Umbilical cord (tissue), 2 donors: Measurements from ENCODE around the gene PARD3. TPM values are rescaled to one million over a fixed set of nuclear protein-coding genes. Genes with fewer than 3 reads are reported as not detected.

Source experiments
- DNase-seq: peaks from one replicate; pipeline ENCODE4 v3.0.0-alpha.2; 2015; ENCODE audit warnings: low spot score
- total RNA-seq: library from RNA; depleted of rRNA; stranded (reverse); fragments of >200 nt; gene quantifications from one replicate; pipeline ENCODE4 v1.2.3, GENCODE V29; 2014; ENCODE audit warnings: low replicate concordance; ENCODE audit not compliant: insufficient read depth

PARD3 gene
- total RNA-seq, 1 donor from 2014 or later = 27.0 TPM

- DNase-seq = no peak
Observed at GRCh38 chr10:34109495-34109894, 705.6 kb downstream of the PARD3 start.

DNA sequence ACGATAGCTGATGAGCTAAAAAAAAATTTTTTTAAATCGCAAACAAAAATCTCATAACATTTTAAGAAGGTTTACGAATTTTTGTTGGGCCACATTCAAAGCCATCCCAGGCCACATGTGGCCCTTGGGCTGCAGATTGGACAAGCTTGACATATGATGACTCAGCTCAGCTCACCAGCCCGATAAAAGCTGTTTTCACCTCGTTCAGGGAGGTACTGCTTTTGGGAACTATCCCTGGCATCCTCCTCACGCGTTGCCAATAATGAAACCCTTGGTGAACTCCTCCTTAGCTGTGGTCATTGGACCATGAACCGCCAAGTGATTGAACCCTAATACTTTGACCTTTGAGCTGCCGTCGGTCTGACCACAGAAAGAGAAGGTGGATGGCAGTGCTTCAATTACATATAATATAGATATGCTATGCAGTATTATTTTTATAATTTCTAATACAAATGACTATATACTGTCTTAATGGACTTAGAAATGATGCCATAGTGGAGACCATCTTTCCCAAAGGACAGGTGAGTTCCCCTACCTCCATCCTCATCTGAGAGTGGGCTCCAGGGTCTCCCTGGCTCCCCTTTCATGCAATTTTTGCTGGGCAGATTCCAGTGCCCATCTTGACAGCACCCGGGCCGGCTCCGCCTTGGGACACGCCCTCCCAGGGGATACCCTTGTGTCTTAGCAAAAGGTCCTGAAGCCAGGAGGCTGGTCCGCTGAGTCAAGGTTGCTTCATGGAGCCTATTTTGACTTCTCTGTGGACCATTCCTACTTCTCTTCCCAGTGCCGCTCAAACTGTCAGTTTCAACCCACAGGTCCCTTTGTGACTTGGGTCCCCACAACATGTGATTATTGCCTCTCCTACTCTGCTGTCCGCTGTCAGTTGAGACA, 707.2 kb downstream of the PARD3 start:
- no peak for DNase-seq

GRCh38 chr10:34106356-34106885, 708.7 kb downstream of the PARD3 start:
- no peak for DNase-seq

DNA sequence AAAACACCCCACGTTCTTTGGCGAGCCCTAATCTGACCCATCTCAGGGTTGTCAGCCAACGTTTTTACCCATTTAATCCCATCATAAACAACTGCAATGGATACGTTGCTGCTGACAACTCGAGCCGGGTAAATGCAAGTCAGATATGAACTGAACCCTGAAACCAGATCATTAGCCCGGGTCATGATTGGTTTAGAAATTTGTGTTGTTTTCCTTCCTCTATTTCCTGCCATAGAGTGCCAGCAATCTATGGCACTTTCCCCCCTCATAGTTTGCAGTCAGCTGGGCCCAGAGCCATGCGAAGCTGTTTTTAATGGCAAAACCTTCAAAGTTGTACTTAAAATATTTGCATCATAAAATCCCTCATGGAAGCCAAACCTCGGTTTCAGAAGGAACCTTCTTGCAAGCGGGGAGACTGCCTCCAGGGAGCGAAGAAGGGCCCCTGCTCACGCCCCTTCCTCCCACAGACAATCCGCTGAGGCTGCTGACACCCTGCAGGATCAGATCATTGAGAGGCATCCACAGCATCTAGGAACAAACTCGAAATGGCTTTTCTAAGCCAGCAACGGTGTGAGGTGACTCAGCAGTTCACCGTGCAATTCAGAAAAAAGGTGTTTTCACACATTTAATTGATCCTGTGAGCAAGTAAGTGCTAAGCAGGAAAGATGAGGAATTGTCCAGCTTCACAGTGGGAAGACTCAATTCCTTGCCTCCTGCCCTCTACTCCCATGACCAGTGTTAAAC, 710.1 kb downstream of the PARD3 start:
- DNase-seq = peak; percentile 67

DNA sequence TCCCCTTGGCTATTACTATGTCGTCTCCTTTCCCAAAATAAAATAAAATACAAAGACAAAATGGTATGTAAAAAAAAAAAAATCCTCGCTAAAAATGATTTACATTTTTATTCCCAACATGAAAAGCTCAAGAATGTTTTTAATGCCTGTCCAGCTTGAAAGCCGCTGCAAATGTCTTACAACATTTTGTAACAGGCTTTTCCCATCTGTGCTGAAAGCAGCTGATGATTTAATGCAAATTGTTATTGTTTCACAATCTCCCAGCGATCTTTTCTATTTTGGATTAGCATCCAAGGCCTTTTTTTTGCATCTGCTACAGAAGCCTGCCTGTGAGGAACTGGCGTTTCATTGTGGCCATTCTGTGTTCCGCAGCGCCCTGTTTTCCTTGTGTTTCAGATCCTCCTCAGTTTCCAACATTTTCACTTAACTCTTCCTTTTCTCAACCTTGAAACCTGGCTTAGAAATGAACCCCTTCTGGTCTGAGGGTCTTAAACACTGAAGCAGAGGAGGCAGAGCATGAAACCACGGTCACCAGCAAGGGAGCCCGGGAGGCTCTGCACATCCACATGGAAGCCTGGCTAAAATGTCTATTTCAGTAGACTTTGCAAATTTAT, 712.1 kb downstream of the PARD3 start:
- DNase-seq = peak; percentile 86

GRCh38 chr10:34102237-34102673, 712.8 kb downstream of the PARD3 start:
- peak; percentile 92 for DNase-seq

DNA sequence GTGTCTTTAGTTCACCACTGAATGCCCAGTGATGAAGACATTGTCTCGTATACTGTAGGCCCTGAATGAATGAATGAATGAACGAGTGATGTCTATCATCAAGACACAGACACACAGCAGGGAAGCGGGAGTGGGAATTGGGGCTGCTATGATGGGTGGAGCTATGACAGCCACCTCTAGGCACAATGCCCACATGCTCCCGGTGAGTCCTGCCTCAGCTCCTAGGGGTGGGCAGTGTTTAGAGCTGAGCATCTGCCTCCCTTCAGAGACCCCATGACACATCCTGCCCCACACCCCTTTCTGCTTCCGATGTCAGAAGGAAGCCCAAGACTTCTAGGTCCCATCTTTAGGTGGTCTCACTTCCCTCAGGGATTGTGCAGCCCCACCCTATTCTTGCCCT, 714.1 kb downstream of the PARD3 start:
- no peak for DNase-seq

DNA sequence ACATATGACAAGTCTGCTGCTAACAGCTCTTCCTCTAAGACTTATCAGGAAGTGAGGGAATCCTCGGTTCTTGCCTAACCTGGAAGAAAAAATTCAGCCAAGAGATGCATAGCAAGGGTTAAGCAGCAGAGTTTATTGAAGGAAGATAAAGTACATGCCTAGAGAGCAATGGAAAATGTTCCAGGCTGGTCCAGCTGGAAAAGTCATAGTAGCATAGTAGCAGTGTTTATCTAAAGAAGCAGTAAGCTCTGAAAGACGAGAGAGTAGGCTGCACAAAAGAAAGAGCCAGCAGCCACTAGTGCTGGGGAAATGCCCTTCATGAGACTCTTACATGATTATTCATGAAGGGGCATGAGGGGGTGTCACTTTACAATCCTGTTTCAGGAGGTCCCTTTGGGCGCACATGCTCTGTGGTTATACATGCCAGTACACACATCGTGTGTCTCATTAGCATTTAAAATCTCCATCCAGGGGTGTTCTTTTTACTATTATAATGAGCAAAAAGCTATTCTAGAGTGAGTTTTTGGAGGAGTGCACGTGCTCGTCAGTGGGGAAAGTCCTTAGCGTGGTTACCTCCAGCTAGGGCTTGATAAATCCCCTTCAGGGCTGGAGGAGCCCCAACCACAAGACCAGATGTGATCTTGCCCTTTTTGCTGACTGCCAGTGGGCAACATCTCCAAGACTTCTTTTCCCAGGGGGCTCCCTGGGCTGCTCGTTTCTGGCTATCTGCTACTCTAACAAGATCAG, 716.1 kb downstream of the PARD3 start:
- peak; percentile 25 for DNase-seq

GRCh38 chr10:34097682-34098081, 717.4 kb downstream of the PARD3 start:
- DNase-seq = no peak

GRCh38 chr10:34094961-34095360, 720.1 kb downstream of the PARD3 start:
- DNase-seq = no peak

- no peak for DNase-seq
Observed at GRCh38 chr10:34094146-34094696, 720.9 kb downstream of the PARD3 start.

- DNase-seq = no peak
Observed at GRCh38 chr10:34092891-34093290, 722.2 kb downstream of the PARD3 start.

GRCh38 chr10:34091635-34092195, 723.4 kb downstream of the PARD3 start:
- no peak for DNase-seq

DNA sequence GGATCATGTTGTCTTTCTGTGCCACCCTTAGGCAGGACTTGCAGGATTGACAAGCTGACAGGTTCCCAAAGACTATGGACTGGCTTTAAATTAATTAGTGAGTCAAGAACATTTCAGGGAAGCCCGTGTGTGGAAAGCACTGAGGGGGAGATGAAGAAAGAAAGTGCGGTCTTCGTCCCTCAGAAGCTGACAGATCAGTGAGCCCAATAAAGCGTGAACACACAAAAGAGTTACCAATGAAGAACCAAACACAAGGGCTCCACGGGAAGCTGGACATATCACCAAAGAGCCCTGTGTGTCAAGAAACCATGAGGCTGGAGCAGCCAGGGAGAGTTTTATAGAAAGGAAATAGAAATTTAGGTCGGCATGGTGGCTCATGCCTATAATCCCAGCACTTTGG, 725.8 kb downstream of the PARD3 start:
- no peak for DNase-seq

DNA sequence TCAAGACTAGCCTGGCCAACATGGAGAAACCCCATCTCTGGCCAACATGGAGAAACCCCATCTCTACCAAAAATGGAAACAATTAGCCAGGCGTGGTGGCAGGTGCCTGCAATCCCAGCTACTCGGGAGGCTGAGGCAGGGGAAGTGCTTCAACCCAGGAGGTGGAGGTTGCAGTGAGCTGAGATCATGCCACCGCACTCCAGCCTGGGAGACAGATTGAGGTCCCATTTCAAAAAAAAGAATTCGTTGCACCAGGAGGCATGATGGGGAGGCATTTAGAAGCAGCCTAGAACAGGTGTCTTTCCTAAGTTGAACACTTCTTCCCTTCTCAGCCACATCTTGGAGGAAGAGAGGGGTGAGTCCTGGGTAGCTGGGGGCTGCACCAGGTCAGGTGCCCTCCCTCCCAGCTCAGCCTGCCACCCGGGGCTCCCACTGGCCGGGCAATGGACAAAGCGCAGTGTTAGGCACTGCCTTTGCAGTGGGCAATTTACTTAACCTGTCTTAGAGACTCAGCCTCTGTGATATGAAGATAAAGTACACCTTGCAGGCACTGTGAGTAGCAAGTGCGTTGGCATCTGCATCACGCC, 726.8 kb downstream of the PARD3 start:
- no peak for DNase-seq

DNA sequence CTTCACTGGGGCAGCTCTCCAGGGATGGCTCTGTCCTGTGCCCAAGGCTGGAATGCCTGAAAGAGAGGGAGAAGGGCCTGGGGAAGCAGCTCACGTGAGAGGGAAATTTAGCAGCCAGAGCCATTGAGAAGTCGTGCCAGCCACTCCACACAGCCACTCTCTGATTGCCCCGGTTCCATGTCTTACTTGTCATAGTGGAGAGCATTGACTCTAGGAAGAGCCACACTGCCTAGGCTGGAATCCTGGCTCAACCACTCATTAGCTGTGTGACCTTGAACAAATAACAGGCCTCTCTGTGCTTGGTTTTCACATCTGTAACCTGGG, 728.0 kb downstream of the PARD3 start:
- DNase-seq = no peak

GRCh38 chr10:34083567-34083966, 731.5 kb downstream of the PARD3 start:
- DNase-seq = no peak

GRCh38 chr10:34081948-34082347, 733.1 kb downstream of the PARD3 start:
- DNase-seq = no peak

DNA sequence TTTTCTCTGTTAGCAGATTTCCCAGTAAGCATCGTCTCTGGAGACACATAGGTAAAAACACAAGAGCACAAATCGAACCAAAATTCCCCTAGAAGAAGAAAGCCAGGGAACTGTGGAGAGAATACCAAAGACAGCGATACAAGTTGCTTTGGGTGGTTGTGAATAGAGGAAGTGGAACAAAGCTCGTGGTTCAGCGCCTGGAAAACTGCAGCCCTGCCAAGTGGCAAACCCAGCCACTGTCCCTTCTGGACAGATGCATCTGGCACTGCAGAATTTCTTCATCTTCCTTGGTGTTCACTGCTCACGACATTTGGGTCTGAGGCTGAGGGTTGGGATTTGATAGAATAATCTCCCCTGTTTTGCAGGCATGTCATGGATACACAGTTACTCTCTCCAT, 733.8 kb downstream of the PARD3 start:
- DNase-seq = no peak
